ENCODE data around the gene NUDT22.

The NUDT22 gene

DNA sequence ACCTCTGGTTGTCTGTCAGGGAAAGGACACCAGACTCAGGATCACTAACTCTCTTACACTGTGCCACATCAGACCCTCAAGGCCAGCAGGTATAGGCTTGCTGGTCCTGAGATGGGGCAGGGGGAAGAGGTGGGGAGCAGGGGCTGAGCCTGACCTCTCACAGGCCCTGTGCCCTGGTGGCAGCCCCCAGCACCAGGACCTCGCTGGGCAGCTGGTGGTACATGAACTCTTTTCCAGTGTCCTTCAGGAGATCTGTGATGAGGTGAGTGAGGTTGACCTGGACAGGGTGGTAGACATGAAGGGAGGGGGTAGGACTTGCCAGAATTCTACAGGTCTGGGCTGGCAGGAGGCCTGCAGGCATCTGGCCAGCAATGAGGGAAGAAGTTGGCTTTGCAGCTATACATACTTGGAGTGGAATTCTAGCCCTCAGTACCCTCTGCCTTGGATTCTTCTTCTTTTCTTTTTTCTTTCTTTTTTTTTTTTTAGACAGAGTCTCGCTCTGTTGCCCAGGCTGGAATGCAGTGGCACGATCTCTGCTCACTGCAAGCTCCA, 1.4 kb downstream of the NUDT22 start:
- DNase-seq (ENCODE audit: low spot score), result no peak

DNA sequence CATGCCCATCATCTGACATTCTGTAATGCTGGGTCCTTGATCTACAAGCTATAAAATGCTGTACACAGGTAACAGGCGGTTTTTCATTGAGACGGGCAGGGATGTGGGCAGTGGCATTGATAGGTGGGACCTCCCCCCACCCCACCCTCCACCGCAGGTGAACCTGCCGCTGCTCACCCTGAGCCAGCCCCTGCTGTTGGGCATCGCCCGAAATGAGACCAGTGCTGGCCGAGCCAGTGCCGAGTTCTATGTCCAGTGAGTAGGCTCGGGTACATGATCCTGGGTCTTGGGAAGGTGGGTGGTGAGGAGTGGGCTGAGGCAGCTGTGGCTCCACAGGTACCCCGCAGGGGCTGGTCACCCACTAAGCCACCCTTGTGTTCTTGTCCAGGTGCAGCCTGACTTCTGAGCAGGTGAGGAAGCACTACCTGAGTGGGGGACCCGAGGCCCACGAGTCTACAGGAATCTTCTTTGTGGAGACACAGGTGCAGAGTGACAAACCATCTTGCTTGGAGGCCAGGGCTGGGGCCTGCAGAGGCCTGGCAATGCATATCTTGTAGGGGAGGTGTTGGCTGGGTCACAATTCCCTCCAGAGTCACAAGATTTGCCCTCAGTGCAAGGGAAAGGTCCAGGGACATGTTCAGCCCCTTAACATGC, 3.1 kb downstream of the NUDT22 start:
- DNase-seq (ENCODE audit: low spot score), result no peak

DNA sequence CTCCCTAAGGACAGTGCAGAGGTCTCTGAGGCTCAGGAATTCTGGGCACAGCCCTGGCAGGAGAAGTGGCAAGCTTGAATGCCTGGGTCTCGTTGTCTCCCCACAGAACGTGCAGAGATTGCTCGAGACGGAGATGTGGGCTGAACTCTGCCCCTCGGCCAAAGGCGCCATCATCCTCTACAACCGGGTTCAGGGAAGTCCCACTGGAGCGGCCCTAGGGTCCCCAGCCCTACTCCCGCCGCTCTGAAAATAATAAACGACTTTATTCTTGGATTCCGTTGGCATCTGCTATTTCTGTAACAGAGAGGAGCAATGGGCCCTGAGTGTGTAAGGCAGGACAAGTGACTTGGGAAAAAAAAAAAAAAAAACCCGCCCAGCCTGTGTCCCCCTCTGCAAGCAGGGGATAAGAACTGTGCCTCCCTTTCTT, 3.7 kb downstream of the NUDT22 start:
- no peak for DNase-seq (ENCODE audit: low spot score)

DNA sequence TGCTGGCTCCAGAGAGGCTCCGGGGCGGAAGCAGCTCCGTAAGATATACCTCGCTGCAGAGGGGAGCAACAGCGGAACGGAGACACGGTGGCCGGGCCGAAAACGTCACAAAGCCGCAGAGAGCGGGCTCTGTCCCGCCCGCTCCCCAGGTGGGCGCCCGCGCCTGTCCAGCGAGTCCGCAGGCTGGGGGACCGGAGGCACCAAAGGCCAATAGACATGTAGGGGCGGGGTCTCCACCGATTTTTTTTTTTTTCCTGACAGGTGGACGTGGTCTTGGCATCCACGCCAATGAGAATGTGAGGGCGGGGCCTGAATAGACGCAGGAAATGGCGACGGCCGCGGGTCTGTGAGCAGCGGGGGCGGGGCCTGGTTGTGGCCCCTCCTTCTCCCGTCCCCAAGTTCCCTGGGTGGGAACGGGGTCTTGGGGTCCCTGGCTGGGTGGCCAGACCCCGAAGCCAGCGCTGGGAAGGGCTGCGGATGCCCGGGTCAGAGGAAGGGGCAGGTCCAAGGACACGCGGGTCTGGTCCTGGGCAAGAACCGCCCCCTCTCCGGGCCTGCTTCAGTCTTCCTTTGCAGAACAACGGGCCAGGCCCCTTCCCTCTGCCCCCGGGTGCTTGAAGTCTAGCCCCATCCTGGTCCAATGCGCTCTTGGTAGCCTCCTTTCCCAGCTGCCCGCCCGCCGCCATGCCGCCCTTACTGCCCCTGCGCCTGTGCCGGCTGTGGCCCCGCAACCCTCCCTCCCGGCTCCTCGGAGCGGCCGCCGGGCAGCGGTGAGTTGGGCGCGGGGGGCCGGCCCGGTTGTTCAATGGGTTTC, 4.3 kb downstream of the NUDT22 start, which contains the start of gene DNAJC4:
DNAJC4 (plus strand) TSS at position 378 of the 814 bp plus-strand sequence; CDS start at position 685, 307 bp downstream.
- peak; percentile 89 for DNase-seq (ENCODE audit: low spot score)

DNA sequence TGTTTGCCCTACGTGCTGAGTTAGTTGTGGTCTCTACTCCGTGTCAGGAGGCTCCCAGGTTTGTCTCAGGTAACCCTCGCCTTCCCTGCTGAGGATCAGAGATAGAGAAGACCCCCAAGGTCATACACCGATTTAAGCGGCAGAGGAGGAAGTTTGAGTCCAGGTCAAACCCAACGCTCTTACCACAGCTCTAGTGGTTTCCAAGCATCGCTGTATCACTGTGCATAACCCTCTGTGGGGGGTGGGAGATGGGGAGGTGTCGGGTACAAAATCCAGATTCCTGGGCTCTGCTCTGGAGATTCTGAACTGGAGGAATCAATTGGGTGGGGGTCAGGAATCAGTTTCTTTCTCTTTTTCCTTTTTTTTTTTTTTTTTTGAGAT, 4.9 kb downstream of the NUDT22 start:
- DNase-seq (ENCODE audit: low spot score), result no peak

DNA sequence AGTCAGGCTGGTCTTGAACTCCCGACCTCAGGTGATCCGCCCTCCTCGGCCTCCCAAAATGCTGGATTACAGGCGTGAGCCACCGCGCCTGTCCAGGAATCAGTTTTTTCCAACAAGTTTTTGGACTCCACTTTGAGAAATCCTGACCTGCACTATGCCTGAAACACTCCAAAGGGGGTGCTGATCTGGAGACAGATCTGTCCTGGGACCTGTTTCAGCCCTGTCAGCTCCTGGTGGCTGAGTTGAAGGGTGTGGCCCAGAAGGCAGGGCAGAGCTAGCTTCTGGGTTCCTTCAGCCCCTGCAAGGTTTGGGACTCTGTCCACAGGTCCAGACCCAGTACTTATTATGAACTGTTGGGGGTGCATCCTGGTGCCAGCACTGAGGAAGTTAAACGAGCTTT, 5.5 kb downstream of the NUDT22 start:
- DNase-seq (ENCODE audit: low spot score), result no peak

DNA sequence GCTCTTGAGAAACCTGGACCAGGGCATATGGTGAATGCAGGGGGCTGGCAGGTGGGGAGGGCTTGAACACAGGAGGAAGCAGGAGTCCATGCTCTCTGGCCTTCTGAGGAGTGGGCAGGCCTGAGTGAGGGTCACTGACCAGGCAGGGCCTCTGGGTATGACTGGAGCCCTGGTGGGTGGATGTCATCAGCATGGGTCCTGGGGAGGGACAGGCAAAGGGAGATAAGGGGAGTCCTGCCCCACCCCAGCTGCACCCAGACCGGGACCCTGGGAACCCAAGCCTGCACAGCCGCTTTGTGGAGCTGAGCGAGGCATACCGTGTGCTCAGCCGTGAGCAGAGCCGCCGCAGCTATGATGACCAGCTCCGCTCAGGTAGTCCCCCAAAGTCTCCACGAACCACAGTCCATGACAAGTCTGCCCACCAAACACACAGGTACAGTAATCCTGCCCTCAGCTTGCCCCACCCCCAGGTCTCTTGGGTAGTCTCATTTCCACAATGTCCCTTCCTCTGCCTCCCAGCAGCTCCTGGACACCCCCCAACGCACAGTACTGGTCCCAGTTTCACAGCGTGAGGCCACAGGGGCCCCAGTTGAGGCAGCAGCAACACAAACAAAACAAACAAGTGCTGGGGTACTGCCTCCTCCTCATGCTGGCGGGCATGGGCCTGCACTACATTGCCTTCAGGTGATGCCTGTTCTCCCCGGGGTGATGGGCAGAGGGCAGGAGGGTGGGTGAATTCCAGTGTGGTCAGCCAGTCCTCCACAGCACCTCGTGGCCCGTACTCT, 6.3 kb downstream of the NUDT22 start:
- DNase-seq (ENCODE audit: low spot score), result no peak

DNA sequence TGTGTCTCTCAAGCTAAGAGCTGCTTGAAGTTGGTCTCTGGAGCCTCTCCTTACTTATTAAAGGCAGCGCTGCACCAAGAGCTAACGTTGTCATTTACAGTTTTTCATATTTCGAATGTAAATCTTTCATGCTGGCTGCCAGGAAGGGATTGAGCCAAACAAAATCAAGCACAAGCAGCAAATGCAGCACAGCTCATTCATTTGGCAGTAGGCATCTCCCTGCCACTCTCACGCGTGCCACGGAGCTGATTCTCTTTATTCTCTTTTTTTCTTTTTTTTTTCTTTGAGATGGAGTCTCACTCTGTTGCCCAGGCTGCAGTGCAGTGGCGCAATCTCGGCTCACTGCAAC, 6.9 kb downstream of the NUDT22 start:
- no peak for DNase-seq (ENCODE audit: low spot score)

DNA sequence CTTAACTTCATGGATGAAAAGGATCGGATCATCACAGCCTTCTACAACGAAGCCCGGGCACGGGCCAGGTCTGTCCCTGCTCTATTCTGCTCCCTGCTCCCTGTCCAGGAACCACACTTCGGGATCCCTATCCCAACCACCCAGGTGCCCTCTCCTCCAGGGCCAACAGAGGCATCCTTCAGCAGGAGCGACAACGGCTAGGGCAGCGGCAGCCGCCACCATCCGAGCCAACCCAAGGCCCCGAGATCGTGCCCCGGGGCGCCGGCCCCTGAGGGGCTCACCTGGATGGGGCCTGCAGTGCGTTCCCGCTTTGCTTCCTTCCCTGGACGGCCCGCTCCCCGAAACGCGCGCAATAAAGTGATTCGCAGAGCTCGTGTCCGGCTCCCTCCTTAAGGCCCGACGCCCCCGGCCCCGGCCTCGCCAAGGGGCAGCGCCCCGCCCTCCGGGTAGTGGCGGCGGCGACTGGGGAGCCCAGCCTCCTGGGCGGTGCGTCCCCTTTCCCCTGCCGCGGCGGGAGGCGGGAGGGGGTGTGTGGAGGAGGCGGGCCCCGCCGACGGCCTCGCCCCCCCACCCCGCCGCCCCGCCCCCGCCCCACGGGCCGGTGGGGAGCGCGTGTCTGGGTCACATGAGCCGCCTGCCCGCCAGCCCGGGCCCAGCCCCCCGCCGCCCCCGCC, 8.0 kb downstream of the NUDT22 start, which contains the start of gene VEGFB:
VEGFB (plus strand) TSS at position 672 of the 674 bp plus-strand sequence. CDS start 250 bp downstream, outside the sequence.
- DNase-seq (ENCODE audit: low spot score), result peak; percentile 70

DNA sequence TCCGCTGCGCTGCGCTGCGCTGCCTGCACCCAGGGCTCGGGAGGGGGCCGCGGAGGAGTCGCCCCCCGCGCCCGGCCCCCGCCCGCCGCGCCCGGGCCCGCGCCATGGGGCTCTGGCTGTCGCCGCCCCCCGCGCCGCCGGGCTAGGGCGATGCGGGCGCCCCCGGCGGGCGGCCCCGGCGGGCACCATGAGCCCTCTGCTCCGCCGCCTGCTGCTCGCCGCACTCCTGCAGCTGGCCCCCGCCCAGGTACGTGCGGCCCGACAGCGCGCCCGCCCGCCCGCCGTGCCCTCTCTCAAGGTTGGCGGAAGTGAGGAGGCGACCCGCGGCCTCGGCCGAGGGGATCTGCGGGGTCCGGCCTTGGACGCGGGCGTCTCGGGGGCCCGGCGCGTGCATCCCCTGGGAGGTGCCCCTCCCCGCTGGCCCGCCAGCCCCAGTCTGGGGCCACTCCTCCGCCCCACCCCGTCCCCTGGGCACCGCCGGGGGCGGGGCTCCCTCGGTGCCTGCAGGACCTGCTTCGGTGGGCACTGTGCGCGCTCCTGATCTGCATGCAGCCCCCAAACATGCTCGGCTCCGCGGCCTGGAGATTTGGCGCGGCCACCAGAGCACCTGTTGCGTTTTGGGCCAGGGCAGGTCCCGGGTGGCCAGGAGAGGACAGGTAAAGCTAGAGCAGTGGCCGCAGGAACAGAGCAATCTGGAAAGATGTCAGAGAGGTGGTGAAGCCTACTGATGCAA, 8.7 kb downstream of the NUDT22 start:
- DNase-seq (ENCODE audit: low spot score), result no peak

DNA sequence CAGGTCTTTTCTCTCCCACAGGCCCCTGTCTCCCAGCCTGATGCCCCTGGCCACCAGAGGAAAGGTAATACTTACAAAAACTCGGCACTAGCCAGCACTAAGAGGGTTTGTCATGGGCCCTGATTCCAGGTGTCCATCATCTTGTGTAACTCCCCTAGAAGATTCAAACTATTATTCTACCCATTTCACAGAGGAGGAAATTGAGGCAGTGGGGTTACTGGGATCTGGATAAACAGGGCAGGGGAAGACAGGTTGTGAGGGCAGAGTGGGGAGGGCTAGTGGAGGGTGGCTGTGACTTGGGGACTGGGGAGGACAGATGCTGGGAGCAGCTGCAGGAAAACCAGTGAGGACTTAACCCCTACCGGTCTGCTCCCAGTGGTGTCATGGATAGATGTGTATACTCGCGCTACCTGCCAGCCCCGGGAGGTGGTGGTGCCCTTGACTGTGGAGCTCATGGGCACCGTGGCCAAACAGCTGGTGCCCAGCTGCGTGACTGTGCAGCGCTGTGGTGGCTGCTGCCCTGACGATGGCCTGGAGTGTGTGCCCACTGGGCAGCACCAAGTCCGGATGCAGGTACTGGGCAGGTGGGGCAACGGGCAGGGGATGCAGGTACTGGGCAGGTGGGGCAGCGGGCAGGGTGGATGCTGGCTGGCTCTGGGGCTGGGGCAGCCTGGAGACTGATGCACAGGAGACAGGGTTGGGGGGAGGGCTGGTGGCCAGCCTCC, 9.5 kb downstream of the NUDT22 start:
- no peak for DNase-seq (ENCODE audit: low spot score)

DNA sequence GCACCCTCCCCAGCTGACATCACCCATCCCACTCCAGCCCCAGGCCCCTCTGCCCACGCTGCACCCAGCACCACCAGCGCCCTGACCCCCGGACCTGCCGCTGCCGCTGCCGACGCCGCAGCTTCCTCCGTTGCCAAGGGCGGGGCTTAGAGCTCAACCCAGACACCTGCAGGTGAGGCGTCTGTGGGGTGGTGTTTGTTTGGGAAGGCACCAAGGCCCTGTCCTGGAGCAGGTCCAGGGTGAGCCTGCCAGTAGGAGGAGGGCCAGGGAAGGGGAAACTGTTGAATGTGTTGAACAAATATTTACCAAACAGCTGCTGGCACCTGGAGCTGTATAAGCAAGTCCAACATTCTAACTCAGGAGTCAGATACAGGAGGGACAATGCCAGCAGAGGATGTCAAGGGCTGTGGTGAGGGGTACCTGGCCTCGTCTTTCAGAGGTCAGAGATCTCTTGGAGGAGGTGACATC, 11.4 kb downstream of the NUDT22 start:
- no peak for DNase-seq (ENCODE audit: low spot score)

DNA sequence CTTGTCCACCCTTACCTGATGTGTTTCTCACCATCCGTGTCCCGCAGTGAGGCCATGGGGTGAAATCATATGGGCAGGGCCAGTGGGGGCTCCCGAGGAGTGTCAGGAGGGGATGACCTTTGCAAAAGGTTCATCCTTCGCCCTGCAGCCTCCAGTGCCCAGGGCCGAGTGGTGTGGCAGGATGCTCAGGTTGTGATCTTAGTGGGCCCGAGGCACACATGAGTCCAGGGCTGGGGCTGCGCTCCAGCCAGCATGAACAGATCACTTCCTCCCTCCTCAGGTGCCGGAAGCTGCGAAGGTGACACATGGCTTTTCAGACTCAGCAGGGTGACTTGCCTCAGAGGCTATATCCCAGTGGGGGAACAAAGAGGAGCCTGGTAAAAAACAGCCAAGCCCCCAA, 12.0 kb downstream of the NUDT22 start:
- no peak for DNase-seq (ENCODE audit: low spot score)

DNA sequence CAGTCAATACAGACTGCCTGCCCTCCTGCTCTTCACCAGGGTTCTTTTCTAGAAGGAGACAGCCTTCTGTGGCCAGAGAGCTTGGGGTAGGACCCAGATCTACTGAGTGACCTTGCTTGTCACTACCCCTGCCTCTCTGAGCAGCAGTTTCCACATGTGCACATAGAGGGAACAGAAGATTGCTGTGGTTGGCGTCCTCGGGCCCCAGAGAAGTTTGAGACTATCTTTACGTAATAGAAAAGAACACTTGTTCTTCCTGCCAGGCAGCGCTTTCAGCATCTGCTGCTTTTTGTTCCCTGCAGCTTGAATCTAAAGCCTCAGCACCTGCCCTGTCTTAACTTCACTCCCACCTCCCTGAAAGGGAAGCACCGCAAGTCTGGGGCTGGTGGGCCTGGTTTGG, 12.9 kb downstream of the NUDT22 start:
- DNase-seq (ENCODE audit: low spot score), result no peak

DNA sequence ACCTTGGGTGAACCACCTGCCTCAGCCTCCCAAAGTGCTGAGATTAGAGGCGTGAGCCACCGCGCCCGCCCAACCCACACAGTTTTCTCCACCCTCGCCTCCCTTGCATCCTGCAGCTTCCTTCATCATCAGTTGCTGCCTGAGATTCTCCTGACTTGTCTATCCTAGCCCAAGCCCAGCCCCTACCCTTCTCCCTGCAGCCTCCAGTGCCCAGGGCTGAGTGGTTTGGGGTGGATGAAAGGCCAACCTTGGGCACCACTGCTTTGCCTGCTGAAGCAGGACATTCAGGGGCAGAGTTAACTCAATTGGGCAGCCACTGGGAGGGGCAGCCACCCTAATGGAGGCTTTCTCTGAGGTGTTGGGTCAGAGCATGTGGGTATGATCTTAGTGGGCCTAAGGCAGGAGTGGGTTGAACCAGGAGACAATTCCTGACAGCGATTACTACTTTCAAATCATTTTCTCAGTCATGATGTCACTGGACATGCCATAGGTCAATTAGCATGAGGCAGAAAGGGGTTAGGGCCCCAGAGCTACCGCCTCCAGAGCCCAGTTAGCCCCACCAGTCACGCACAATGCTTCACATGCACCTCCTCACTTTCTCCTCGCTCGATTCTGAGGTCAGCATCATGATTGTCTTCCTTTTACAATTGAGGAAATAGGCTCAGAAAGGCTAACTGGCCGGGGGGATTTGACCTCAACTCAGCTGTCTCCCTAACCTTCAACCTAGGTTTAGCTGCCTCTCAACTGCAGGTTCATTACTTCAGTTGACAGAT, 13.8 kb downstream of the NUDT22 start:
- DNase-seq (ENCODE audit: low spot score), result no peak

DNA sequence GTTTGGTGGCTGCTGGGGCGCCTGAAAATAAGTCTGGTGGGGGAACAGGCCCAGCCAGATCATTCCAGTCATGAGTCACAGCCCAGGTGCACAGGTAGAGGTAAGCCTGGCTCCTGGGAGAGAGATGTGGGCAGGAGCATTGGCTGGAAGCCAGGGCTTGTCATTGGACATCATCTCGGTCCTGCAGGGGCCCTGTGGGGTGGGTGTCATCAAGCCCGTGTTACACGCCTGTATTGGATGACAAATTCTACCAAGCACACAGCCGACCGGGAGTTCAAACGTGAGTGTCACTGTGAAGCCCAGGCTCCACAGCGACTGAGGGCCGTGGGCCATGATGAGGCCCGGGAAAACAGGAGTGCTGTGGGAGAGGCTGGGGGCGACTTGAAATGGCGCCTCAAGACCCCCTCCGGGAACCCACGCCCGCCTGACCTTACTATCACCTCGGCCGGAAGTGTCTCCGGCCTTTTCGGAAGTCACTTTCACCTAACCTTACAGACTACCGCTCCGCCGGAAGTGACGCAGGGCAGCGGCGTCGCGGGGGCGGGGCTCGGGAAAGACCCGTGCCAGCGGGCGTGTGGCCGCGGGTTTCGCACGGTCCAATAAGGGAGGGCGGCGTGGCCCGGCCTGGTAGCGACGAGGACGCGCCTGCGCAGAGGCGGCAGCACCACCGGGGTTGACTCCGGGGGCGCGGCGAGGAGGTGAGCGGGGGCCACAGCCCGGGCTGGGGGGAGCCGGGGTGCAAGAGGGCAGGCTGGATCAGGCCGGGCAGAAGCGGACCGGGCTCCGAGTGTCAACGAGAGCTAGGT, 14.6 kb downstream of the NUDT22 start, which contains the start of gene FKBP2:
FKBP2 (plus strand) TSS at position 661 of the 806 bp plus-strand sequence. CDS start 1,293 bp downstream, outside the sequence.
- peak; percentile 97 for DNase-seq (ENCODE audit: low spot score)

DNA sequence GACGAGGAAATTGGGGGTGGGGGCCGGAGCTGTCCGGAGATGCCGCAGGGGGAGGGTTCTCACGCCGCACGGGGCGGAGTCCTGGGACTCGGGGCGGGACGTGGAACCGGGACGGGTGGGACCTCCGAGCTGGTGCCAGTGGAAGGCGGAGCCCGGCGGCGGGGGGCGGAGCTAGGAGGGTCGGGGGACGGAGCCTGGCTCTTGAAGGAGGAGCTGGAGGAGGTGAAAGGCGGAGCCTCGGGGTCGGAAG, 15.1 kb downstream of the NUDT22 start:
- DNase-seq (ENCODE audit: low spot score), result peak; percentile 100

DNA sequence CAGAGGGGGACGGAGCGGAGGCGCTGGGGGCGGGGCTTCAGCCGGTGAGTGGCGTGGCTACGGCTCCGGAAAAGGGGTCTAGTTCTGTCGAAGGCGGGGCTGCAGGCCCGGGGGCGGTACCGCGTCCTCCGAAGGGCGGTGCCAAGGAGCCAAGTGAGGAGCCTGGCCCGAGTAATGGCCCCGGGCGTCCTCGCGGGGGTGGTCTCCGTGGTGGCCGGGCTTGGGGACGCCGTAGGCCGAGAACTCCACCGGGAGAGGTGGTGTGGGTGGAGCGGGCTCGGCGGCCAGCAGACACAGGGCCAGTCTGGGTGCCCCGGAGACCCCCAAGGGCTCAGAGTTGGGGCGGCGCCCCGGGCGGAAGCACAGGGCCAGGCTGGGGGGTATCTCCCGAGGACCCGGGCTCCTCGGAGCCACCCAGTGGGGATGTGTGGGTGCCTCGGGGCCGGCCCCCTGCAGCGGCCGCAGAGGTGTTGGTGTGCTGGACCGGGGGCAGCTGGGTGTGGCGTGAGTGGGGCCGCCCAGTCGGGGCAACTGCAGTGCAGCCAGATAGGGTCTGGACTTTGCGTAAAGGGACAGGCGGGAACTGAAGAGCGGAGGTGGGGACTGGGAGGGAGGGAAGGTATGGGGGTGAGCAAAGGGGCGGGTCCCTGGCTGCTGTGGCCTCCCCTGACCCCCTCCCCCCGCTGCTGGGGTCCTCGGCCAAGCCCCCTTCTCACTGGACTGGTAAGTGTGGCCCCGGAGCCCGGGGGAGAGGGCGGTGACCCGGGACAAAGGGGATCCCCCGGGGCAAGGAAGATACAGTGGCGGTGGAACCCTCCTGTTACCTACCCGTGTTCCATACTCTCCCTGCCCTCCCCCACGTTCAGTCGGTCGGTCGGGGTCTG, 15.7 kb downstream of the NUDT22 start:
- DNase-seq (ENCODE audit: low spot score), result no peak
